Activated CD4-positive, alpha-beta memory T cell treated with anti-CD3 and anti-CD28 coated beads, Interleukin-2, amount 10 ng/mL, durations not matched to agents 7 days and 5 days (primary cell): ENCODE measurements around the gene MBNL1. TPM values are rescaled to one million over a fixed set of nuclear protein-coding genes. Genes with fewer than 3 reads are reported as not detected.

Experiments used
- CTCF ChIA-PET: fragments of 350-600 bp; sonication (Branson Sonifier 250); formaldehyde crosslinking; loops from one replicate; lab custom pipeline; 2021; ENCODE audit warnings: antibody characterized with exemption, inconsistent platforms; lab: Charles Lee
- POLR2A ChIA-PET: fragments of 350-600 bp; sonication (Branson Sonifier 250); formaldehyde crosslinking; loops from one replicate; lab custom pipeline; 2021; ENCODE audit warnings: antibody characterized with exemption; lab: Charles Lee
- DNase-seq: peaks from one replicate; pipeline ENCODE4 v3.0.0-alpha.2; 2020
- H3K27ac Mint-ChIP-seq: one replicate; pipeline ENCODE4 v1.8.0; 2021; ENCODE audit warnings: mild to moderate bottlenecking, mixed read lengths
- H3K27me3 Mint-ChIP-seq: one replicate; pipeline ENCODE4 v1.8.0; 2021; ENCODE audit warnings: mixed read lengths
- H3K36me3 Mint-ChIP-seq: one replicate; pipeline ENCODE4 v1.8.0; 2021; ENCODE audit warnings: low read depth, mixed read lengths
- H3K4me1 Mint-ChIP-seq: one replicate; pipeline ENCODE4 v1.8.0; 2021; ENCODE audit warnings: mixed read lengths
- H3K4me3 Mint-ChIP-seq: one replicate; pipeline ENCODE4 v1.8.0; 2021; ENCODE audit warnings: mild to moderate bottlenecking, mixed read lengths
- H3K9me3 Mint-ChIP-seq: one replicate; pipeline ENCODE4 v1.8.0; 2021; ENCODE audit warnings: mixed read lengths
- total RNA-seq, 2 experiments: library from RNA; stranded (reverse); gene quantifications; one replicate each; pipeline ENCODE4 v1.2.3, GENCODE V29; 2021

MBNL1 gene
- total RNA-seq, 2 experiments from 2014 or later: 289 to 305 TPM

GRCh38 chr3:152255290-152255689, 13.4 kb upstream of the MBNL1 start:
- H3K27me3 Mint-ChIP-seq: no peaks in the 10 kb centered on the region
- ChIA-PET POLR2A (interaction anchor here (0.8 to 11.9 kb wide), 10 partner anchors 10 to 56 kb away, joined by 3 to 229 read pairs (median 4); partner anchors contain the start of gene MBNL1), CTCF (interaction anchor here (1.1 to 2.5 kb wide), 5 partner anchors 10 to 56 kb away, joined by 4 to 9 read pairs (median 7); partner anchors contain the start of gene MBNL1)
- H3K4me3 Mint-ChIP-seq: peak overlapping the region; percentile 31
- H3K9me3 Mint-ChIP-seq: peaks cover 5% of the 10 kb centered on the region
- no peak for DNase-seq
- peaks cover 83% of the 10 kb centered on the region for H3K4me1 Mint-ChIP-seq
- peak overlapping the region; percentile 61 for H3K27ac Mint-ChIP-seq
- H3K36me3 Mint-ChIP-seq: peaks cover 40% of the 10 kb centered on the region

DNA sequence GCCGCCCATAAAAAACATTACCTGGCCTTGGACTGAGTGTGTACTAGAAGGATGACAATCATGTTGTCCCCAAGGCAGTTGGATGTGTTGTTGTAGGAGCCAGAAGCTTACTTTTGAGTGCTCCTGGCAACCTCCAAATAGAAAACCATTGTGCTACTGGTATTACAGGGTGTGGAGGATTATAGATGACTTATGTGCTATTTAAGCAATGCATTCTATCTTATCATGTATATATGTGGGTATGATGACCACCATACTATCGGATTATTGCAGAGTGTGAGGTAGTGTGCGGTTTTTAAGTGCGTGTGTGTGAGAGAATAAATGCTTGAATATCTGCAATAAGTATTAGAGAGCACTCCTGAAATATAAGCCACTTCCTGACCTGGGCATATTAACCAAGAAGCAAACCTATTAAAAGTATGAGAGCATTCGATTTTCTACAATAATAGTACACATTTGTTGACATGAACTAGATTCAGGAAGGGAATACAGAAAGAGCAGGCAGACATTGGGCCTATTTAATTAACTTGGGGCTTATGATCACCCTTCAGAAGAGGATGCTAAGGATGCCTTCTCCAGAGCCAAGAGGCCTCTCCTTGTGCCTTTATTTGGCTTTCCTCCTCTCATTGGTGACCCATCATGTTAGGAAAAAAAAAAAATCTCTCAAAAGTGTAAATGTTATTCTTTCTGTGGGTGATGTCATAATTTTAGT, 11.7 kb upstream of the MBNL1 start:
- peak overlapping the region; percentile 91 for H3K27ac Mint-ChIP-seq
- POLR2A ChIA-PET: interaction anchor here (0.7 to 11.9 kb wide), 8 partner anchors 12 to 988 kb away, joined by 3 to 229 read pairs (median 4); partner anchors contain the start of gene MBNL1
- H3K27me3 Mint-ChIP-seq: no peaks in the 10 kb centered on the region
- H3K9me3 Mint-ChIP-seq: peaks cover 3% of the 10 kb centered on the region
- H3K4me1 Mint-ChIP-seq: peaks cover 90% of the 10 kb centered on the region
- DNase-seq: no peak
- peak overlapping the region; percentile 58 for H3K4me3 Mint-ChIP-seq
- H3K36me3 Mint-ChIP-seq: peaks cover 42% of the 10 kb centered on the region
- CTCF ChIA-PET: interaction anchor here (0.8 to 3.9 kb wide), 6 partner anchors 11 to 63 kb away, joined by 3 to 22 read pairs (median 4); partner anchors contain the start of gene MBNL1

DNA sequence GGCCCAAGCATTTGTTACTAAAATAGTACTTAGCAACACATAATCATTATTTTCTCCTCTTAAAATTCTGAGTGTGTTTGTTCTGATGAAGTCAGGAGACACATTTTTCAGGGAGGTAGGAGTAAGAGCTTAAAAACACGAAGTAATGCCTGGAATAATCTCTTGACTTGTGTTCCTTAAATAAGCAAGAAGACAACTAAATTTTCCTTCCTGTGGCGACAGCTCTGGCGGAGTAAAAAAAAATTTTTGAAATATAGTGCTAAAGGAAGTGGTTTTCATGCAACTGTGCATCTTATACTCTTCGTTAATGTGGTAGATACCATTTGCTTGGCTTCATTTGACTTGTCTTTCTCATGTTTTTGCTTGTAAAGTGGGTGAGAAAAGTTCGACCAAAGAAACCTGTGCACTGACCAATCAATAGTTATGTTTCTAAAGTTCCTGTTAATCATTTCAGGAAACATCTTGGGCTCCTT, 11.1 kb upstream of the MBNL1 start:
- peaks cover 47% of the 10 kb centered on the region for H3K36me3 Mint-ChIP-seq
- ChIA-PET POLR2A (interaction anchor here (0.7 to 11.9 kb wide), 12 partner anchors 12 to 989 kb away, joined by 3 to 229 read pairs (median 4); partner anchors contain the start of gene MBNL1), CTCF (interaction anchor here (0.8 to 3.9 kb wide), 5 partner anchors 10 to 64 kb away, joined by 3 to 22 read pairs (median 4); partner anchors contain the start of gene MBNL1)
- H3K9me3 Mint-ChIP-seq: peaks cover 3% of the 10 kb centered on the region
- H3K27ac Mint-ChIP-seq: peak overlapping the region; percentile 91
- H3K4me1 Mint-ChIP-seq: peaks cover 84% of the 10 kb centered on the region
- no peaks in the 10 kb centered on the region for H3K27me3 Mint-ChIP-seq
- DNase-seq: no peak
- peak overlapping the region; percentile 58 for H3K4me3 Mint-ChIP-seq

- POLR2A ChIA-PET: interaction anchor here (0.7 to 11.9 kb wide), 10 partner anchors 12 to 65 kb away, joined by 3 to 229 read pairs (median 7); partner anchors contain the start of gene MBNL1
- CTCF ChIA-PET: interaction anchor here (0.9 to 3.9 kb wide), 5 partner anchors 10 to 75 kb away, joined by 3 to 22 read pairs (median 4); partner anchors contain the start of gene MBNL1
- Mint-ChIP-seq H3K27me3 (no peaks in the 10 kb centered on the region), H3K36me3 (peaks cover 42% of the 10 kb centered on the region), H3K4me1 (peaks cover 78% of the 10 kb centered on the region), H3K4me3 (peak overlapping the region; percentile 62), H3K27ac (peak overlapping the region; percentile 91), H3K9me3 (peaks cover under 1% of the 10 kb centered on the region)
- peak; percentile 67 for DNase-seq
These were observed 10.0 kb upstream of the MBNL1 start for GRCh38 chr3:152258448-152259393.

DNA sequence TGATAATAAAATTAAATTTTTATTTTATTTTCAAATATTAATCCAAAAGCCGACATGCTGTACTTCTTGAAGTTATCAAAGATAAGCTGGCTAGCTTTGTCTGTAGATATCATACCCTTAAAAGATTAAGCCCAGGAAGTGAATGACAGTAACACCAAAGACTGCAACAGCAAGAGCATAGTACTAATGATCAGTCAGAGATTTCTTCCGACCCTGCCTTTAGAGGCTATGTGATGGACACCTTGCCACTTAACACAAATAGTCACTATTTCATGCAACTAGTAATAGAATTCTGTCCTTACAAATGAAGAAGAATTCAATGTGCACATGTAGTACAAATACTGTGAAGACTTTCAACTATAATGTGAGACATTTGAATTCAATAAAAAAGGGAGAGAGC, 9.3 kb upstream of the MBNL1 start:
- Mint-ChIP-seq H3K27ac (peak overlapping the region; percentile 18), H3K27me3 (no peaks in the 10 kb centered on the region), H3K4me1 (peaks cover 78% of the 10 kb centered on the region), H3K4me3 (no peak overlapping the region), H3K9me3 (no peaks in the 10 kb centered on the region), H3K36me3 (peaks cover 41% of the 10 kb centered on the region)
- CTCF ChIA-PET: interaction anchor here (3.4 to 3.9 kb wide), 2 partner anchors 9 to 16 kb away, joined by 13 to 22 read pairs; partner anchors contain the start of gene MBNL1
- POLR2A ChIA-PET: interaction anchor here (0.9 to 11.9 kb wide), 7 partner anchors 12 to 60 kb away, joined by 3 to 229 read pairs (median 11); partner anchors contain the start of gene MBNL1
- DNase-seq: no peak

DNA sequence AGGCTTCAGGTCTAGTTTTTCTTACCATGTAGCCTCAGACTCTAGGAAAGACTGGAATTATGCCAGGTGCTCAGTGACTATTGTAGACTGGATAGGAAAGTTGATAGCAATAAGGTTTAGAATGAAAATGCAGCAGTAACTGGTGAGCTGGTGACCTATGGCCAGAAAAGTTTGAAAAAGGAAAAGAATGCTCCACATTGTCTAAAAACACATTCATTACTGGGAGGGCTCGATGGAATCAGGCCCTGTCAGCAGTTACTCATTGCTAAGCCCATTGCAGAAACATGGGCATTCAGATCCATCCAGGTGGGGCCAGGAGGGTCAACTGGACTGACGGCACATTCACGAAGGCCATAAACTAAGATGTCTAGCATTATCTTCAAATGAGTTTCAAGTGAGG, 8.7 kb upstream of the MBNL1 start:
- Mint-ChIP-seq H3K4me3 (no peak overlapping the region), H3K4me1 (peaks cover 75% of the 10 kb centered on the region), H3K9me3 (no peaks in the 10 kb centered on the region), H3K36me3 (peaks cover 41% of the 10 kb centered on the region), H3K27ac (no peak overlapping the region), H3K27me3 (no peaks in the 10 kb centered on the region)
- ChIA-PET POLR2A (interaction anchor here (1.6 to 11.9 kb wide), 4 partner anchors 11 to 56 kb away, joined by 3 to 229 read pairs (median 91); partner anchors contain the start of gene MBNL1), CTCF (interaction anchor here (3.9 kb wide), 1 partner anchor 17 kb away, joined by 13 read pairs; no protein-coding TSS in a partner anchor)
- no peak for DNase-seq

GRCh38 chr3:152260529-152260928, 8.2 kb upstream of the MBNL1 start:
- ChIA-PET POLR2A (interaction anchor here (1.6 to 11.9 kb wide), 4 partner anchors 10 to 57 kb away, joined by 3 to 229 read pairs (median 91); partner anchors contain the start of gene MBNL1), CTCF (interaction anchor here (3.9 kb wide), 1 partner anchor 17 kb away, joined by 13 read pairs; no protein-coding TSS in a partner anchor)
- Mint-ChIP-seq H3K36me3 (peaks cover 38% of the 10 kb centered on the region), H3K4me3 (no peak overlapping the region), H3K4me1 (peaks cover 76% of the 10 kb centered on the region), H3K9me3 (no peaks in the 10 kb centered on the region), H3K27me3 (no peaks in the 10 kb centered on the region), H3K27ac (no peak overlapping the region)
- no peak for DNase-seq

DNA sequence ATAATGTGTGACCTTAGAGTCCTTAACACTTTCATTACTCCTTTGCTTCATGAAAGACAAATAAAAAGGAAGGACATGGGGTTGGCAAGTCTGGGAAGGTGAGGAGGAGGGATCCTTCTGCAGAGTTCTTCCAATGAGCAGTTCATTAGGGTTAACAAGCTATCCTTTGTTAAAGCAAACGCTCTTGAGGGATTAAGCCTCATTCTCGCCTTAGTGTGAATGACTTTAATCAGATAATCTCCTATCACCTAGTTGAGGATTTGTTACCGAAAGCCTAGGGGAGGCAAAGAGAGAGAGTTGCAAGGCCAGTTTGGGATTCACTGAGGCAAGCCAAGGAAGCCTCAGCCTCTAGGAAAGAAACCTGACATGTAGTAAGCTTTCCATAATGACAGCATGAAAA, 7.4 kb upstream of the MBNL1 start:
- no peaks in the 10 kb centered on the region for H3K27me3 Mint-ChIP-seq
- H3K36me3 Mint-ChIP-seq: peaks cover 35% of the 10 kb centered on the region
- H3K4me1 Mint-ChIP-seq: peaks cover 73% of the 10 kb centered on the region
- H3K27ac Mint-ChIP-seq: no peak overlapping the region
- DNase-seq: no peak
- POLR2A ChIA-PET: interaction anchor here (1.6 to 11.9 kb wide), 3 partner anchors 10 to 20 kb away, joined by 3 to 229 read pairs (median 171); partner anchors contain the start of gene MBNL1
- H3K9me3 Mint-ChIP-seq: no peaks in the 10 kb centered on the region
- no peak overlapping the region for H3K4me3 Mint-ChIP-seq
- CTCF ChIA-PET: no interaction called here

DNA sequence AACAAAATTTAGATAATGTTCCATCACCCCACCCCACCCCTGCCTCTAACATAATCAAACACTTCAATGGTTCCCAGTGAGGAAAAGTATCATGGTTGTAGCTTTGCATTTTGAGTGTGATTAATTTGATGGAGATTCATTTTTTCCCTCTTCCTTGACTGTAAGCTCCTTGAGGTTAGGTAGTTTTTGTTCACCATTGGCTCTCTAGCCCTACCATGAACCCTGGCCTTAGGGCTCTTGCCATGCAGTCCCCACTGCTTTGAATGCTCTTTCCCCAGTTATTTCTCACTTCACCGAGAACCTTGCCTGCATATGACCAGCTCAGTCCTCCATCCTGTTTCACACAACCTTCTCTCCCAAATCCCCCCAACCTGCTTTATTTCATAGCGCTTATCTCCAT, 5.0 kb upstream of the MBNL1 start:
- CTCF ChIA-PET: interaction anchor here (0.7 to 1.0 kb wide), 2 partner anchors 80 to 136 kb away, joined by 3 read pairs; no protein-coding TSS in a partner anchor
- no peak overlapping the region for H3K27ac Mint-ChIP-seq

DNA sequence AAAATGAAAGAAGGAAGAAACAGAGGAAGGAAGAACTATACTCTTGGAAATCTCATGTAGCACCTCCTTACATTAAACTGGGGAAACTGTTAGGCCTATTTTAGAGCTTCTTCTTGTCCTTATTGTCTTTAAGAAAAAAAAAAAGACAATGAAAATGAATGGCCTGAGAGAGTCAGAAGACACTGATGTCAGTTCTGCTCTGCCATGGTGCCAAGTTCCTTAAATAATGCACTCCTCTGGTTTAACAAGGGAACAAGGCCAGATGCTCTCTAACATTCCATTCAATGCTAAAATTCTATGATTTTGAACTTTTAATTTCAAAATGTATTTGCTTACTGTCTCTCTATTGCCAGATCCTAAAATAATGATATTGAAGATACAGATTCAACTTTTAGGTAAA, 4.4 kb upstream of the MBNL1 start:
- no peak overlapping the region for H3K27ac Mint-ChIP-seq
- no peak for DNase-seq
- H3K4me3 Mint-ChIP-seq: no peak overlapping the region
- H3K36me3 Mint-ChIP-seq: peaks cover 36% of the 10 kb centered on the region
- H3K4me1 Mint-ChIP-seq: peaks cover 62% of the 10 kb centered on the region
- CTCF ChIA-PET: interaction anchor here (0.7 to 1.0 kb wide), 2 partner anchors 81 to 136 kb away, joined by 3 read pairs; no protein-coding TSS in a partner anchor
- no peaks in the 10 kb centered on the region for H3K9me3 Mint-ChIP-seq
- POLR2A ChIA-PET: interaction anchor here (1.0 to 11.9 kb wide), 2 partner anchors 19 to 62 kb away, joined by 3 to 171 read pairs; no protein-coding TSS in a partner anchor
- H3K27me3 Mint-ChIP-seq: no peaks in the 10 kb centered on the region

More for the DNA sequence above, 5.0 kb upstream of the MBNL1 start:
- no peak for DNase-seq
- no peaks in the 10 kb centered on the region for H3K9me3 Mint-ChIP-seq
- peaks cover 34% of the 10 kb centered on the region for H3K36me3 Mint-ChIP-seq
- H3K4me3 Mint-ChIP-seq: no peak overlapping the region
- H3K4me1 Mint-ChIP-seq: peaks cover 68% of the 10 kb centered on the region
- H3K27me3 Mint-ChIP-seq: no peaks in the 10 kb centered on the region
- POLR2A ChIA-PET: interaction anchor here (1.0 to 11.9 kb wide), 3 partner anchors 18 to 65 kb away, joined by 3 to 171 read pairs (median 3); no protein-coding TSS in a partner anchor

DNA sequence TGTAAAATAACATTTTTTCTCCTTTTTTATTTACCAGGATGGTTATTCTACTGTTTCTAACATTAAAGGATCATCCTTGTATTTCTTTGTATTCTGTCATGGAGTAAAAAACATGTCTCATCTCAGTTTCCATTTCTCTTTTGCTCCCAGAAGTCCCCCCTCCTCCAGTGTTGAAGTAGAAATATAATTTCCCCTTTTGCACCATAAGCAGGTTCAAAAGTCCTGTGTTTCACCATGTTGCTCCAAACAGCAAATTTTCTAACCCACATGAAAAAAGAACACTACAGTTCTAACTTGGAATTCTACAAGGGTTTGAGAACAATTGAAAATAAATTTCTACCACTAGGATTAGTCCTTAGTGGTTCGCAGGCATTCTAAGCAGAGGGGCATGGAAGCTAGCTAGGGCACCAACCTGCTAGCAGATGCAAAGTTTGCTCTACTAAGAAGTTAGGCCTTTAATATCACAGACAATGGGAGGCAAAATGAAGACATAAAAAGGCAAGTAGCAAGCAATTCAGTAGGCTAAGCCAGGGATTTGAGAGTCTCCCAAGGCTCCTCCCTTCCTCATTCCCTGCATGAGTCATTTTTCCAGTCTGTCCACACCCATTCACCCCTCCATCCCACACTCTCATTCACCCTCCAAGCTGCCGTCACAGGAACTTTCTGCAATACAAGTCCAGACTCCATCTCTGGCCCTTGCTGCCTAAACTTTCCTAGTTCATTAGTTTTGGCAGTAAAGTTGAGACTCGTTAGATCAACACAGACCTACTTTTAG, 2.3 kb upstream of the MBNL1 start:
- H3K9me3 Mint-ChIP-seq: no peaks in the 10 kb centered on the region
- peak overlapping the region; percentile 92 for H3K4me3 Mint-ChIP-seq
- peak overlapping the region; percentile 95 for H3K27ac Mint-ChIP-seq
- no peaks in the 10 kb centered on the region for H3K27me3 Mint-ChIP-seq
- DNase-seq: no peak
- ChIA-PET CTCF (no interaction called here), POLR2A (interaction anchor here (1.4 to 12.4 kb wide), 6 partner anchors 10 to 47 kb away, joined by 4 to 268 read pairs (median 136); no protein-coding TSS in a partner anchor)
- peaks cover 43% of the 10 kb centered on the region for H3K36me3 Mint-ChIP-seq
- peaks cover 50% of the 10 kb centered on the region for H3K4me1 Mint-ChIP-seq
